ENCODE measurements around the gene SIT1. TPM values are rescaled to one million over a fixed set of nuclear protein-coding genes. Genes with fewer than 3 reads are reported as not detected.
"Not testable (repeated sequence)": the region's sequence is repeated elsewhere in the genome, so short reads cannot be mapped to it uniquely, and the experiment has no call there.

Gene SIT1
- total RNA-seq, 2 experiments from 2014 or later = 144 to 155 TPM

DNA sequence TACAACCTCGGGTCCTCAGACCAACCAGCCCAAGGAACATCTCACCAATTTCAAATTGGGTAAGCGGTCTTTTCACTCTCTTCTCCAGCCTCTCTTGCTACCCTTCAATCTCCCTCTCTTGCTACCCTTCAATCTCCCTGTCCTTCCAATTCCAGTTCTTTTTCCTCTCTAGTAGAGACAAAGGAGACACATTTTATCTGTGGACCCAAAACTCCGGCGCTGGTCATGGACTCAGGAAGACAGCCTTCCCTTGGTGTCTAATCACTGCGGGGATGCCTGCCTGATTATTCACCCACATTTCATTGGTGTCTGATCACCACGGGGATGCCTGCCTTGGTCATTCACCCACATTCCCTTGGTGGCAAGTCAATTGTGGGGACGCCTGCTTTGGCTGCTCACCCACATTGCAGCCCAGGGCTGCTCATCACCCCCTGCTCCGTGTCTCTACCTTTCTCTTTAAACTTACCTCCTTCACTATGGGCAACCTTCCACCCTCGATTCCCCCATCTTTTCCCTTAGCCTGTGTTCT, 13.2 kb downstream of the SIT1 start:
- not testable (repeated sequence) for DNase-seq

DNA sequence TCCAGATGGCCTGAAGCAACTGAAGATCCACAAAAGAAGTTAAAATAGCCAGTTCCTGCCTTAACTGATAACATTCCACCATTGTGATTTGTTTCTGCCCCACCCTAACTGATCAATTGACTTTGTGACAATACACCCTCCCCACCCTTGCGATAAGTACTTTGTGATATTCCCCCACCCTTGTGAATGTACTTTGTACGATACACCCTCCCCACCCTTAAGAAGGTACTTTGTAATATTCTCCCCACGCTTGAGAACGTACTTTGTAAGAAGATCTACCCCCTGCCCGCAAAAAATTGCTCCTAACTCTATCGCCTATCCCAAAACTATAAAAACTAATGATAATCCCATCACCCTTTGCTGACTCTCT, 13.9 kb downstream of the SIT1 start:
- H3K27me3 Mint-ChIP-seq; ATAC-seq; H3K9me3 Mint-ChIP-seq (ENCODE audit: low read depth); DNase-seq; H3K4me3 Mint-ChIP-seq; H3K27ac Mint-ChIP-seq: not testable (repeated sequence)
- Mint-ChIP-seq H3K36me3 (peaks cover 21% of the 10 kb centered on the region), H3K4me1 (peaks cover 52% of the 10 kb centered on the region)
- CTCF ChIA-PET = interaction anchor here (2.0 to 2.2 kb wide), 2 partner anchors 10 to 25 kb away, joined by 9 to 14 read pairs; no protein-coding TSS in a partner anchor

More for the DNA sequence above, 13.2 kb downstream of the SIT1 start:
- Mint-ChIP-seq H3K4me1 (peaks cover 52% of the 10 kb centered on the region), H3K36me3 (peaks cover 21% of the 10 kb centered on the region)
- H3K4me3 Mint-ChIP-seq; H3K27me3 Mint-ChIP-seq; H3K9me3 Mint-ChIP-seq (ENCODE audit: low read depth); ATAC-seq; H3K27ac Mint-ChIP-seq: not testable (repeated sequence)
- CTCF ChIA-PET = interaction anchor here (1.1 to 1.2 kb wide), 2 partner anchors 10 to 26 kb away, joined by 3 to 6 read pairs; no protein-coding TSS in a partner anchor

DNA sequence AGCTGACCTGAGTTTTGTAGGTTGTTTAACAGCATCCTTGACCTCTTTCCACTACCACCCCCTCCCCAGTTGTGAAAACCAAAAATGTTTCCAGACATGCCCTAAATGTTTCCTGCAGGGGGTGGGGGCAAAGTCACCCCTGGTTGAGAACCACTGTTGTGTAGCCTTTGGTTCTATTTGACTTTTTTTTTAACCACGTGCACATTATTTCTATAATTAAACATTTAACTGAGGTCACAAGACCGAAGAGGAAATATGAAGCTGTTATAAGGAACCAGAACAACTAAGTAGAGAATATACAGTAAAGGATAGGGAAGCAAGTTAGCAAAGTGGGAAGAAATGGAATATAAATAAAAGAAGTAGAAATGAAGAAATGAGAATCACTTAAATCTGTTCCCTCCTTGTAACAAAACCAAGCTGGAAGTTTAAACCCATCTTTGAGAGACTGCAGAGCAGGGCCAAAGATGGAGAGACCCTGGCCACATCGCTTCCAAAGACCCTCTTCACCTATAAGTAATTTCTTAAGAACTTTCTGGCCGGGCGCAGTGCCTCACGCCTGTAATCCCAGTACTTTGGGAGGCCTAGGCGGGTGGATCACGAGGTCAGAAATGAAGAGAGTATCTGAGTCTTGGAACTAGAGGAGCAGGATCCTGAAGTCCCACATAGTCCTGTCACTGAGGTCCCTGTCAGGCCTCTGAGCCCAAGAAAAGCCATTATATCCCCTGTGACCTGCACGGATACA, 14.4 kb downstream of the SIT1 start:
- no peak for DNase-seq
- no peak overlapping the region for H3K27ac Mint-ChIP-seq
- peaks cover 48% of the 10 kb centered on the region for H3K4me1 Mint-ChIP-seq
- peaks cover 17% of the 10 kb centered on the region for H3K36me3 Mint-ChIP-seq
- no peaks in the 10 kb centered on the region for H3K27me3 Mint-ChIP-seq
- H3K9me3 Mint-ChIP-seq (ENCODE audit: low read depth) = no peaks in the 10 kb centered on the region
- no peak overlapping the region for H3K4me3 Mint-ChIP-seq
- ATAC-seq = no peak
- CTCF ChIA-PET = interaction anchor here (1.0 to 2.2 kb wide), 4 partner anchors 10 to 120 kb away, joined by 3 to 14 read pairs (median 6); partner anchors contain the start of gene TESK1

DNA sequence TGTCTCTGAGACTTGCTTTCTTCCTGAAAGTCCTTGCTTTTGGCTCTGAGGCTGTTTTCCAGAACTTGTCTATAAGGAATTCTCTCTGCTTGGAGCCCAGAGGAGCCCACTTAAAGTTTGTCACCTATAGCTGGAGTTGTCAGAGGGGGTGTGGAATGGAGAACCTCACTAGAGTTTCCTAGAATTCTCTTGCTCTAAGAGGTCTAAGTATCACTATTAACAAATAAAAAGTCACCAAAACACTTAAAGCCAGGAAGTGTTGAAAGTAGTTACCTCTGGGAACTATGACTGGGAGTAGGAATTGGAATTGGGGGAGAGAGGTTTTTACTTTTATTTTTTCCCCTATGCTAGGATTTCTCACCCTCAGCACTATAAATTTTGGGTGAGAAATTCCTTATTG, 15.0 kb downstream of the SIT1 start:
- Mint-ChIP-seq H3K36me3 (peaks cover 12% of the 10 kb centered on the region), H3K4me1 (peaks cover 45% of the 10 kb centered on the region), H3K9me3 (ENCODE audit: low read depth) (no peaks in the 10 kb centered on the region), H3K27ac (no peak overlapping the region), H3K27me3 (no peaks in the 10 kb centered on the region), H3K4me3 (no peak overlapping the region)
- DNase-seq (no peak), ATAC-seq (no peak)
- CTCF ChIA-PET = interaction anchor here (0.9 to 2.2 kb wide), 5 partner anchors 10 to 121 kb away, joined by 3 to 14 read pairs (median 4); partner anchors contain the start of gene TESK1

DNA sequence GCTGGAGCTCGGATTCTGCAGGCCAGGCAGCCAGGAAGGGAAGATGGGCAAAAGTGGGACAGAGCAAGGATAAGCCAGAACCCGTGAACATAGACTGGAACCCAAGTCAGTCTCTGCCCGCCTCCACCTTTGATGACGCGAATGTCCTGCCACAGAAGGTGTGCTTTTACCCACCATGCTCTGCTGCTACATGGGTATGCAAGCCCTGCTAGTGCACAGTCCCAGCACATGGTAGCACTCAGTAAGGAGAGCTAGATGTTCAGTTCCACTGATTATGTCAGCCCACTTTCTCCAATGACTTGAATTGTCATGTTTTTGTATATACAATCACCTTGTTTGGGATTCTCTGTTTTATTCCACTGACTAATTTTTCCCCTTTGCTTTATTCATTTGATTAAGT, 21.1 kb downstream of the SIT1 start:
- DNase-seq = no peak
- Mint-ChIP-seq H3K27me3 (no peaks in the 10 kb centered on the region), H3K27ac (no peak overlapping the region), H3K9me3 (ENCODE audit: low read depth) (no peaks in the 10 kb centered on the region), H3K4me1 (peaks cover 6% of the 10 kb centered on the region), H3K36me3 (no peaks in the 10 kb centered on the region), H3K4me3 (no peak overlapping the region)
- ATAC-seq = no peak
- CTCF ChIA-PET = interaction anchor here (1.3 to 4.8 kb wide), 6 partner anchors 10 to 252 kb away, joined by 3 to 31 read pairs (median 4); no protein-coding TSS in a partner anchor

DNA sequence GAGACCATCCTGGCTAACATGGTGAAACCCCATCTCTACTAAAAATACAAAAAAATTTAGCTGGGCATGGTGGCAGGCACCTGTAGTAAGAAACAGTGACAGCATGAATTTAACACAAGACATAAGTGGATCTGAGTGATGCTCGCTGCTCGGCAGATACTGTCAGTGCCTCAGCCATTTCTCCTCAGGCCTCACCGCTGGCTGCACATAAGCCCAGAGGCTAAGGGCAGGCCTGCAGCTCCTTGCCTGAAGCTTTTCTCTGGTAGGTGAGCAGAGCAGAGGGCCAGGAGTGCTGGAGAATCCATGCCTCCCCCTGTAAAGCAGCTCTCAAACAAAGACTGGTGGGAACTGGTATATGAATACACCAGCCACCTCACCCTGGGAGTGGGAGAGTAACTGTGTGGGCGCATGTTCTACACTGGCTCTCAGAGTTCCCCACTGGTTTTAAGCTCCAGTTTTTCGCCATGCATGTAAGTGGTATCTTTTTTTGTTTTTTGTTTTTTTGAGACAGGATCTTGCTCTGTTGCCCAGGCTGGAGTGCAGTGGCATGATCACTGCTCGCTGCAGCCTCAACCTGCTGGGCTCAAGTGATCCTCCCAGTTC, 22.2 kb downstream of the SIT1 start:
- no peak for DNase-seq

DNA sequence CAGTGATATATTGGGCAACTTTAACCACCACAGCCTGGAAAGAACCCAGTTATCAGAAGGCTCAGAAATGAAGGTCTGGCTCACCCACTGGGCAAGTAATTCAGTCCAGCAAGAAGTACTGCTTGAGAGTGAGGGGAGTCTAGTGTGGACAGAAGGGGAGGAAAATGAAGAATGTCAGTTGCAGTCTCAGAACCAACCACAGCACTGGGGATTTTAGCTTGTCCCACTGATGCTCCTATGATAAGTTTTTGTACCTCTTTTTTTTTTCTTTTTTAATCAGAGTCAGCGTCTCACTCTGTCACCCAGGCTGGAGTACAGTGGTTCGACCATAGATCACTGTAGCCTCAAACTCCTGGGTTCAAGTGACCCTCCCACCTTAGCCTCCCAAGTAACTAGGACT, 23.2 kb downstream of the SIT1 start:
- Mint-ChIP-seq H3K27ac (no peak overlapping the region), H3K4me1 (peaks cover 6% of the 10 kb centered on the region)
- DNase-seq = no peak

More for the DNA sequence above, 22.2 kb downstream of the SIT1 start:
- ATAC-seq = no peak
- CTCF ChIA-PET = interaction anchor here (0.9 to 4.8 kb wide), 10 partner anchors 9 to 254 kb away, joined by 3 to 31 read pairs (median 4); no protein-coding TSS in a partner anchor
- Mint-ChIP-seq H3K27ac (no peak overlapping the region), H3K9me3 (ENCODE audit: low read depth) (no peaks in the 10 kb centered on the region), H3K27me3 (no peaks in the 10 kb centered on the region), H3K4me3 (no peak overlapping the region), H3K36me3 (no peaks in the 10 kb centered on the region), H3K4me1 (peaks cover 6% of the 10 kb centered on the region)

DNA sequence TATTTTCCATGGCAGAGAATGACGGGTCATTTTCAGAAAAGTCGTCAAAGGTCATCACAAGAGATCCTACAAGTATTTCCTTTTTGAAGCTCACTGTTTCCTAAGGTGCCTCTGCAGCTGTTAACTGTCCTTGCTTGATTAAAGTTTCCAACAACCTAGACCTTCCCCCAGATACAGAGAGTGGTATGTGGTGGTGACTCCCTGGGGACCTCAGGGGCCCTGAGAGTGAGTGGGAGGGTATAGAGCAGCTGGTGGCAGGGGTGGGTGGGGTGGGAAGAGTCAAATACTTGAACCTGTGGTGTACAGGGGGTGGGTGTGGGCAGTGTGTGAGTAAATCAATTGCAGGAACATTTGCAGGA, 31.0 kb downstream of the SIT1 start:
- DNase-seq (peak; percentile 54), ATAC-seq (peak; percentile 52)
- Mint-ChIP-seq H3K4me3 (no peak overlapping the region), H3K27me3 (no peaks in the 10 kb centered on the region), H3K27ac (peak overlapping the region; percentile 80), H3K36me3 (no peaks in the 10 kb centered on the region), H3K4me1 (peaks cover 52% of the 10 kb centered on the region), H3K9me3 (ENCODE audit: low read depth) (no peaks in the 10 kb centered on the region)
- CTCF ChIA-PET = interaction anchor here (0.6 to 15.0 kb wide), 17 partner anchors 8 to 195 kb away, joined by 3 to 196 read pairs (median 7); partner anchors contain the start of genes ARHGEF39, CCDC107, HINT2 and RMRP

More for the DNA sequence above, 23.2 kb downstream of the SIT1 start:
- no peak for ATAC-seq
- Mint-ChIP-seq H3K4me3 (no peak overlapping the region), H3K36me3 (no peaks in the 10 kb centered on the region), H3K27me3 (no peaks in the 10 kb centered on the region), H3K9me3 (ENCODE audit: low read depth) (no peaks in the 10 kb centered on the region)
- CTCF ChIA-PET = interaction anchor here (1.2 to 4.8 kb wide), 5 partner anchors 16 to 69 kb away, joined by 4 to 31 read pairs (median 6); no protein-coding TSS in a partner anchor

DNA sequence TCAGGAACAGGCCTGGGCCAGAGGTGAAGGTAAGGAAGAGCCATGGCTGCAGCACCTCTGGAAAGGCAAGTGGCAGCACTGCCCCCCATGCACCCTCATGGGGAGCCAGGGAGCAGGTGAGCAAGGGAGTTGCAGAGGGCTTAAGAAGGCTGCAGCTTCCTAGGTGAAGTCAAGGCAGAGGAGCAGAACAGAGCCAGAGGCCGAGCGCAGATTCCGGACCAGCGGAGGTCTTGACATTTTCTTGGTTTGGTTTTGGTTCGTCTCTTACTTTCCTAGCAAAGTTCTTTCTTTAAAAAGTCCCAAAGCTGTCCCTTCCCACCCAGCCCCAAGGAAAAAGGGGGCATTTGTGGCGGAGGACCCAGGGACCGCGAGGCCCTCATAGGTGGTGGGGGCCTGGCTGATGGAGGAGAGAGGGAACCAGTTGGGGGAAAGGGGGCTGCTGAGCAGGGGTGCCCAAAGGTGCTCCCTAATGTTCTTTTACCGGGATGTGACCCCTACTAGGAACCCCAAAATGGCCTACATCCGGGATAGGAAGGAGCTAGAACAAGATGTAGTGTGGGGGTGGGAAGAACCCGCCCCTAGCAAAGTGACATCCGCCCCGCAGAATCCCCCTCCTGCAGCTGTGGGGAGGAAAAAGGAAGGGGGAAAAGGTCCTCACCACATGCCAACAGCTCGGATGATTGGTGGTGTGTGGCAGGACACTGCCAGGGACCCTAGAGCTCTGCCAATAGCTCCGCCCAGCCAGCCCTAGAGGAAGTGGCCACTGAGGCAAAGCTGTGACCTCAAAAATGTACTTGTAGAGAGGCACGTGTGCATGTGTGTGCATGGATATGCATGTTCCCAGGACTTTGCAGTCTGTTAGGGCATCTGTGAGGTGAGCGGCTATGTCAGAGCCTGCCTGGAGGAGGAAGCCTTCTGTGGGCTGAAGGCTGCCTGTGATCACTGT, 31.6 kb downstream of the SIT1 start:
- H3K27me3 Mint-ChIP-seq = no peaks in the 10 kb centered on the region
- ATAC-seq (peak; percentile 66), DNase-seq (peak; percentile 93)
- peaks cover 52% of the 10 kb centered on the region for H3K4me1 Mint-ChIP-seq
- H3K4me3 Mint-ChIP-seq = peak overlapping the region; percentile 51
- H3K36me3 Mint-ChIP-seq = no peaks in the 10 kb centered on the region
- H3K27ac Mint-ChIP-seq = peak overlapping the region; percentile 80
- CTCF ChIA-PET = interaction anchor here (0.6 to 15.0 kb wide), 17 partner anchors 7 to 195 kb away, joined by 3 to 196 read pairs (median 7); partner anchors contain the start of genes ARHGEF39, CCDC107, HINT2 and RMRP
- no peaks in the 10 kb centered on the region for H3K9me3 Mint-ChIP-seq (ENCODE audit: low read depth)

DNA sequence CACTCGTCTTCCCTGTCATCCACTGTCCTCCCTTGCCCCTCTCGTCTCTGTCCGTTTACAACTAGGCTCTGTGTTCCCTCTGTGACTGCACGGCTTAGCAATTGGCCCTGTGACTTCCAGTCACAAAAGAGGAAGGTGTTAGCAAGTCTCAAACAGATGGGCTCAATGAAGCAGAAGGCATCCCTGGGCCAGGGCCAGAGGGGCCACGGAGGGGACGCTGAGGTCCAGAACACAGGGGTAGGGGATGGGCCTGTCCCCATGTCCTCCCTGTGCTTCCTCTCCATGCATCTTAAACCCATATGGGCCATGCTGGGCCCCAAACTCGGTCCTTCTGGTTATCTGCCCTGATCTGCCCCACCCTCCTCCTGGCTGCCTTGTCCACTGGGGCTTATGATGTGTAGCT, 32.4 kb downstream of the SIT1 start, which contains the start of gene CD72:
Gene CD72 (minus strand): TSS at position 89 of the 403 bp plus-strand sequence. CDS start 110 bp downstream, outside the sequence.
- peak within 1 kb of the TSS; percentile 80 for H3K27ac Mint-ChIP-seq
- H3K4me3 Mint-ChIP-seq = peak within 1 kb of the TSS; percentile 78
- H3K36me3 Mint-ChIP-seq = no peaks in the 10 kb centered on the region
- no peaks in the 10 kb centered on the region for H3K27me3 Mint-ChIP-seq
- CTCF ChIA-PET = interaction anchor here (1.3 to 15.0 kb wide), 6 partner anchors 10 to 118 kb away, joined by 3 to 196 read pairs (median 44); partner anchors contain the start of genes ARHGEF39, CCDC107, RMRP and SIT1
- H3K9me3 Mint-ChIP-seq (ENCODE audit: low read depth) = no peaks in the 10 kb centered on the region
- ATAC-seq = no peak
- peaks cover 52% of the 10 kb centered on the region for H3K4me1 Mint-ChIP-seq
- DNase-seq = no peak

DNA sequence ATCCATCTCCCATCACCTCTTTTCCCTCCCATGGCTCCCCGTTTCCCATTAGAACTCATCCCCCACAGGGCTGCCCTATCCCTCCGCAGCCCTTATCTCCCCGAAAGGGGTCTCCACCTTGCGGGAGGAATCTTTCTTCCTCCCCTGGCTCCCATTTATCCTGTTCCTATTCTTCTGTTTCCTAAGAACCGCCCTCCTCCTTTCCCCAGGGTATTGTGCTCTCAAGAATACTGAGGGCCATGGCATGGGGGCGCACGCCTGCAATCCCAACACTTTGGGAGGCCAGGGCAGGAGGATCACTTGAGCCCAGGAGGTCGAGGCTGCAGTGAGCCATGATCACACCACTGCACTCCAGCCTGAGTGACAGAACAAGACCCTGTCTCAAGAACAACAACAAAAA, 33.2 kb downstream of the SIT1 start:
- H3K4me3 Mint-ChIP-seq = peak overlapping the region; percentile 78
- peaks cover 52% of the 10 kb centered on the region for H3K4me1 Mint-ChIP-seq

More for the DNA sequence above, 33.2 kb downstream of the SIT1 start:
- no peak for DNase-seq
- CTCF ChIA-PET = interaction anchor here (0.7 to 15.0 kb wide), 16 partner anchors 9 to 132 kb away, joined by 3 to 196 read pairs (median 6); partner anchors contain the start of genes ARHGEF39, CCDC107, CREB3 and RGP1
- Mint-ChIP-seq H3K27ac (peak overlapping the region; percentile 80), H3K27me3 (no peaks in the 10 kb centered on the region), H3K36me3 (no peaks in the 10 kb centered on the region), H3K9me3 (ENCODE audit: low read depth) (no peaks in the 10 kb centered on the region)
- no peak for ATAC-seq

All from activated CD8-positive, alpha-beta memory T cell treated with anti-CD3 and anti-CD28 coated beads, Interleukin-2, amount 10 ng/mL, durations not matched to agents 7 days and 5 days (primary cell).